ENCODE results near the gene VPREB1.

The VPREB1 gene

GRCh38 chr22:22239311-22239939 is 5.2 kb upstream of the VPREB1 start:
- Mint-ChIP-seq H3K36me3 (ENCODE audit: low read depth) (no peaks in the 10 kb centered on the region), H3K4me1 (no peaks in the 10 kb centered on the region), H3K4me3 (no peak overlapping the region), H3K27me3 (ENCODE audit: low read depth, poor library complexity) (peaks cover 98% of the 10 kb centered on the region), H3K27ac (no peak overlapping the region), H3K9me3 (no peaks in the 10 kb centered on the region)
- TF ChIP-seq, protein P1, sequence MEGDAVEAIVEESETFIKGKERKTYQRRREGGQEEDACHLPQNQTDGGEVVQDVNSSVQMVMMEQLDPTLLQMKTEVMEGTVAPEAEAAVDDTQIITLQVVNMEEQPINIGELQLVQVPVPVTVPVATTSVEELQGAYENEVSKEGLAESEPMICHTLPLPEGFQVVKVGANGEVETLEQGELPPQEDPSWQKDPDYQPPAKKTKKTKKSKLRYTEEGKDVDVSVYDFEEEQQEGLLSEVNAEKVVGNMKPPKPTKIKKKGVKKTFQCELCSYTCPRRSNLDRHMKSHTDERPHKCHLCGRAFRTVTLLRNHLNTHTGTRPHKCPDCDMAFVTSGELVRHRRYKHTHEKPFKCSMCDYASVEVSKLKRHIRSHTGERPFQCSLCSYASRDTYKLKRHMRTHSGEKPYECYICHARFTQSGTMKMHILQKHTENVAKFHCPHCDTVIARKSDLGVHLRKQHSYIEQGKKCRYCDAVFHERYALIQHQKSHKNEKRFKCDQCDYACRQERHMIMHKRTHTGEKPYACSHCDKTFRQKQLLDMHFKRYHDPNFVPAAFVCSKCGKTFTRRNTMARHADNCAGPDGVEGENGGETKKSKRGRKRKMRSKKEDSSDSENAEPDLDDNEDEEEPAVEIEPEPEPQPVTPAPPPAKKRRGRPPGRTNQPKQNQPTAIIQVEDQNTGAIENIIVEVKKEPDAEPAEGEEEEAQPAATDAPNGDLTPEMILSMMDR (IDR thresholded peaks at IDR 0.05) = no peak
- no peak for DNase-seq

DNA sequence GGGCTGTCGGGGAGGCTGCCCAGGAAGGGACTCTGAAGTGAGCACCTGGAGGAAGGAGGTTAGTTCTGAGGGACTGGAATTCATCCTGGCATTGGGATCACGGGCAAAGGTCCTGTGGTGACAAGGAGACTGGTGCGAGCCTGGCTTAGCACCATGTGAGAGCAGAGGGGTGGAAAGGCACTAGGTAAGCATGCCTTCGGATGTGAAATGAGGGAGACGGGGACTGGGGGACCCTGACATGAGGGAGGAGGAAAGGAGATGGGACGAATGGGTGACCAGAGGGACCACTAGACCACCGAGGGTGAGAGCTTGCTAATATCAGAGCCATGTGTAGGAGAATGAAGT is 3.1 kb upstream of the VPREB1 start:
- Mint-ChIP-seq H3K9me3 (no peaks in the 10 kb centered on the region), H3K4me1 (no peaks in the 10 kb centered on the region), H3K27ac (no peak overlapping the region), H3K27me3 (ENCODE audit: low read depth, poor library complexity) (peaks cover 100% of the 10 kb centered on the region), H3K36me3 (ENCODE audit: low read depth) (no peaks in the 10 kb centered on the region), H3K4me3 (no peak overlapping the region)
- no peak for DNase-seq
- TF ChIP-seq, protein P1 (IDR thresholded peaks at IDR 0.05) = no peak

GRCh38 chr22:22242488-22242887 is 2.1 kb upstream of the VPREB1 start:
- H3K36me3 Mint-ChIP-seq (ENCODE audit: low read depth) = no peaks in the 10 kb centered on the region
- peaks cover 100% of the 10 kb centered on the region for H3K27me3 Mint-ChIP-seq (ENCODE audit: low read depth, poor library complexity)
- no peak overlapping the region for H3K27ac Mint-ChIP-seq
- TF ChIP-seq, protein P1 (IDR thresholded peaks at IDR 0.05) = no peak
- no peak overlapping the region for H3K4me3 Mint-ChIP-seq
- H3K9me3 Mint-ChIP-seq = no peaks in the 10 kb centered on the region
- no peak for DNase-seq
- H3K4me1 Mint-ChIP-seq = no peaks in the 10 kb centered on the region

GRCh38 chr22:22243033-22243680 is 1.4 kb upstream of the VPREB1 start:
- no peaks in the 10 kb centered on the region for H3K9me3 Mint-ChIP-seq
- no peak overlapping the region for H3K27ac Mint-ChIP-seq
- no peaks in the 10 kb centered on the region for H3K36me3 Mint-ChIP-seq (ENCODE audit: low read depth)
- no peak for DNase-seq
- no peak overlapping the region for H3K4me3 Mint-ChIP-seq
- no peaks in the 10 kb centered on the region for H3K4me1 Mint-ChIP-seq
- TF ChIP-seq, protein P1 (IDR thresholded peaks at IDR 0.05) = no peak
- peaks cover 100% of the 10 kb centered on the region for H3K27me3 Mint-ChIP-seq (ENCODE audit: low read depth, poor library complexity)

- Mint-ChIP-seq H3K9me3 (no peaks in the 10 kb centered on the region), H3K4me1 (no peaks in the 10 kb centered on the region), H3K4me3 (no peak overlapping the region), H3K36me3 (ENCODE audit: low read depth) (no peaks in the 10 kb centered on the region), H3K27me3 (ENCODE audit: low read depth, poor library complexity) (peaks cover 100% of the 10 kb centered on the region), H3K27ac (no peak overlapping the region)
- TF ChIP-seq, protein P1 (IDR thresholded peaks at IDR 0.05) = no peak
- DNase-seq = no peak
Observed at GRCh38 chr22:22245256-22245909, 797 bp downstream of the VPREB1 start.
